GM18498 (cell line): Measurements from ENCODE around the gene GABBR2.
A peak's percentile ranks its signal among the peaks of the same experiment; 100 is the strongest.

Experiments
- ATAC-seq: cut with Tn5 transposase; IDR thresholded peaks from one replicate; pipeline ENCODE4 v1.9.1; 2021; ENCODE audit warnings: mild to moderate bottlenecking, moderate library complexity; ENCODE audit not compliant: unreplicated experiment

Gene GABBR2

GRCh38 chr9:98315551-98316060 lies 393.1 kb downstream of the GABBR2 start:
- ATAC-seq, result peak; percentile 74

DNA sequence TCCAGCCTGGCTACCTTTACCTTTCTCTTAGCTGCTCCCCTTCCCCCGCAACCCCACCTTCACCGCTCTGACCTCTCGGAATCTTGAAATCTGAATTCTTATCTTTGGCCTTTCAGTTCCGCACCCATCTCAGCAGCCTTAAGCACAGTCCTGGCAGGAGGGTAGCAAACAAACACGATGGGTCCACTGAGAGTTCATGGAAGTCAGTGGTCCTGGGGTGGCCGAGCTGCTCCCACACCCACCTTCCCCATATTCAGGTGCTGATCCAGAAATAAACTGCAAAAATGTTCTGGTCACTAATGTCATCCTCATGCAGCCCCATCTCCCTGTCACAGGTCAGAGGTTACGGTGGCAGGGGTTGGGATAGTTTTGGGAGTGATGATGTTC lies 393.7 kb downstream of the GABBR2 start:
- ATAC-seq, result no peak

- ATAC-seq, result no peak
These were observed 394.2 kb downstream of the GABBR2 start for GRCh38 chr9:98314381-98315066.

DNA sequence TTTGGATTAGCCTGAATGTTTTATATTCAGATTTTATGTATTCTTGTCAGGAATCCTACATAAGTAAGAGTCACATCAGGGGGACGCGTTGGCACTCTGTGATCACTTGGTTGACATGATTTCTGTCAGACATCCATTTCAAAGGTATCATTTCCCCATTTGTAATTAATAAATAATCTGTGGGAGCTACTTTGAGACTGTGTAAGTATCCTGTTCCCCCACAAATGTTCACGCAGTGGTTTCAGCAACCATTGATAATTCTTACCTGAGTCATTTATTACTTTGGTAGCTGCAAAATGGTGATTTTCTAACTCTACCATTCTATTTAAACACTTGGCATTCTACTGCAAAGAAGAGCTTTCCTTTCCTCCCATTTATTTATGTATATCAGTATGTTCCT lies 396.4 kb downstream of the GABBR2 start:
- ATAC-seq, result no peak

DNA sequence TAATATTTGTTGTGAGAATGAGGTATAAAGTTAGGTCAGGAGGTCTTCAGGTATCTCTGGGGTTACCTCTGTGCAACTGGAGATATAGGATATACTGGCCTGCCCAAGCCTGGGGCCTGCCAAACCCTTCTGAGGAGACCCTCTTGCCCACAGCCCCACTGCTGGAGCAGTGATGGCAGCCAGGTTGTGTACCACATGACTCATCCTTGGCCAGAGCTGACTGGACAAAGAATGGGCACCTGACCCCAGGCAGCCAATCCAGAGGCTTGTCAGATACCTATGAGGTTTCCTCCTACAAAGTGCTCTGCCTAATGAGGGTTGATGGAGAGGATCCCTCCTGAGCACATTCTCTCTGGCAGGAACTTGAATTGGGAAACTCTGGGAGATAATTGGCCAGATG lies 397.2 kb downstream of the GABBR2 start:
- ATAC-seq, result no peak

DNA sequence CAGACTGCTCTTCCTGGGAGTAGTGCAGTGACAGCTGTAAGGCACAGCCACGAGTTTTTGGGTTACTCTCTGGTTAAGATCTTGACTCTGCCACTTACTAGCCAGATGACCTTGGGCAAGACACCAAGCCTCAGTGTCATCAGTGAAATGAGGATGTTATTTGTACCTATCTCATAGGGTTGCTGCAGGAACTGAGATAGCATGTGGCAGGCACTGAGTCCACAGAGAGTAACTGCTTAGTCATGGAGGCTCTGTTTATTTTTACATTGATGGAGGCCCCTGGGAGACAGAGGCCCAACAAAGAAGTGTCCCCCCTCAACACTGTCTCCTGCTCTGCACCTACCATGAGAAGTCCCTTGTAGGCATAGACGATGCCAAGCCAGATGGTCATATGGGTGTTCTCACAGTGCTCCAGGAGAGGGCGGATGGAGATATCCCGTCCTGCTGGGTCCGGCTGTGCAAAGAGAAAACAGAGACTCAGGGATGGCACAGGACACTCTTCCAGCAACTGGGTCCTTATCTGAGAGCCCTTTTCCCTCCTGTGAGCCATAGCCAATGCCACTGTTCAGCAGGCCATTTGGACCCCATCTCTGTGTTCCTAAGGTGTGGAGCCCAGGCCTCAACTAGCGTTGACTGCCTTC lies 397.9 kb downstream of the GABBR2 start:
- no peak for ATAC-seq

DNA sequence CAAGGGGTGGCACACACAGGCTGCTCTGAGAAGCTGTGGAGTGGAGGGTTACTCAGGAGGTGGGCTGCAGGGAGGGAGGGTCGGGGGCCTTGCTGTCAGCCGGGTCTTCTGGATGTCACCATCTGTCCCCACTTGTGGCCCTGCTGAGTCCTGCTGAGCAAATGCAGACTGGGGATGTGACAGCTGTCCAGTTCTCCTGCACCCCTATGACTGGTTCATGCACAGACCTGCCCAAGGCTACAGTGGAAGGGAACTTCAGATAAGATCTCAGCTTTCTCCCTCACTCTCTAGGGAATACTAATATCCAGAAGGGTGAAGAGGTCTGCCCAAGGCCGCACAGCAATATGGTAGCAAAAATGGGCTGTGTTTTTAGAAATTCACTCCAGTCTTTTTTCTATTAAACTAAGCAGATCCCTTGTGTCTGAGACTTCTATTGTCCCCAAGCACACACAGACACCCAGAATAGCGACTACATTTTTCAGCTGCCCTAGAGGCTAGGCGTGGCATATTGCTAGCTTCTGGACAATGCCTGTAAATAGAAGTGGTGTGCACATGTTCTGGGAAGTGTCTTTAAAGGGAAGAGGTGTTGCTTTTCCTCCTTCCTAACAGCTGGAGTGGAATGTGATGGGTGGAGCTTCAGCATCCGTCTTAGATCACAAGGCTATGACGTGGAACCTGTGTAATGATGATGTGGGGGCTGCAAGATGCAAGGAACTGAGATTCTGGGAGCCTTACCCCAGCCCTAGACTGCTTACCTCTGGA lies 402.2 kb downstream of the GABBR2 start:
- no peak for ATAC-seq

DNA sequence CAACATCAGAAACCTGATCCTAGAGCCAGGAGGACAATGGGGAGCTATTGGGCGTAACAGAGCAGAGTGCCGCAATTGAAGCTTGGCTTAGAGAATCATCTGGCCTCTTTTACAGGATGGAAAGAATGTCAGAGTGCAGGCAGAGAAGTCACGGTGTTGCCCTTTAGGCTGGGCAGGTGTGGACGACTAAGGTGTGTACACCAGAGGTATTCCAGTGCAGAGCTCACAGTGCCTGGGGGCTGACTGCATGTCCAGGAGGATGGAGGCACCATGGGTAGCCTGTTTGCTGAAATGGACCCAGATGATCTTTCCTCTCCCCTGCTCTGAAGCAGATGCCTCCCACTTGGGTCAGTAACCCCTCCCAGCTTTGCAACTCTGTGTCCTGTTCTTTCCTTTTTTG lies 404.4 kb downstream of the GABBR2 start:
- ATAC-seq, result no peak

- no peak for ATAC-seq
These were observed 405.1 kb downstream of the GABBR2 start for GRCh38 chr9:98303633-98304125.

- ATAC-seq, result no peak
These were observed 405.6 kb downstream of the GABBR2 start for GRCh38 chr9:98302938-98303632.

- ATAC-seq, result no peak
These were observed 406.6 kb downstream of the GABBR2 start for GRCh38 chr9:98302150-98302549.

DNA sequence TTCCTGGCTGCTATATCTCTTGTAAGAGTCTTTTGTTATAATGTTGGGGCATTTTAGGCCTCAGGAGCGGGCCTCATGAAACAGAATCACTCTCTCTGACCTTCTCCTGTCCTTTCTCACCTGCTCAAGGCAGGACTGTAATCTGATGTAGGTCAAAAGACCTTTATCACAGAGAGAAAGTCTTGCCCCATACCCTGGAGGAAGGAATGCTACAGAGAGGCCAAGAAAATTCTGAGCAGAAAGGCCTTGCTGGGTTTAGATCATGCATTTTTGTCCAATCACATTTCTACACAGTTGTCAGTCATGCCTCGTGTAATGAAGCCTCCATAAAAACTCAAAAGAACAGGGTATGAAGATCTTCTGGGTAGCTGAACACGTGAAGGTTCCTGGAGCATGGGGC lies 408.1 kb downstream of the GABBR2 start:
- no peak for ATAC-seq

GRCh38 chr9:98298476-98298875 lies 410.3 kb downstream of the GABBR2 start:
- ATAC-seq, result no peak

- ATAC-seq, result no peak
These were observed 412.9 kb downstream of the GABBR2 start for GRCh38 chr9:98295824-98296223.

- ATAC-seq, result no peak
These were observed 416.9 kb downstream of the GABBR2 start for GRCh38 chr9:98291820-98292219.

DNA sequence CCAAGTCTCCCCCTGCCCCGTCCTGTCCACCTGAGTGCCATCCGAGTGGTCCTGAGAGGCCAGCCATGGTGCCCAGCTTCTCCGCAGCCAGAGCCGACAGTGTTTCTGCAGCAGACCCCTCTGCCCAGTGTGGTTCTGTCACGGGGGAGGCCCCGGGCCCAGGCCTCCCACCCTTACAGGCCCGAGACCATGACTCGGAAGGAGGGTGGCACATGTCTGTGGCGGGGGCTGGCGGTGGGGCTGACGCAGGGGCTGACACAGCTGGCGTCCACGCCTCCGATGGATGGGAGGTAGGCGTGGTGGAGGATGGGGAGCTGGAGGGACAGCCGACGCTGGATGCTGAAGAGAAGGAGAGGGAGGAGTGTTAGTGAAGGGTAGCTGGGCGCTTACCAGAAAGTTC lies 418.3 kb downstream of the GABBR2 start:
- no peak for ATAC-seq

DNA sequence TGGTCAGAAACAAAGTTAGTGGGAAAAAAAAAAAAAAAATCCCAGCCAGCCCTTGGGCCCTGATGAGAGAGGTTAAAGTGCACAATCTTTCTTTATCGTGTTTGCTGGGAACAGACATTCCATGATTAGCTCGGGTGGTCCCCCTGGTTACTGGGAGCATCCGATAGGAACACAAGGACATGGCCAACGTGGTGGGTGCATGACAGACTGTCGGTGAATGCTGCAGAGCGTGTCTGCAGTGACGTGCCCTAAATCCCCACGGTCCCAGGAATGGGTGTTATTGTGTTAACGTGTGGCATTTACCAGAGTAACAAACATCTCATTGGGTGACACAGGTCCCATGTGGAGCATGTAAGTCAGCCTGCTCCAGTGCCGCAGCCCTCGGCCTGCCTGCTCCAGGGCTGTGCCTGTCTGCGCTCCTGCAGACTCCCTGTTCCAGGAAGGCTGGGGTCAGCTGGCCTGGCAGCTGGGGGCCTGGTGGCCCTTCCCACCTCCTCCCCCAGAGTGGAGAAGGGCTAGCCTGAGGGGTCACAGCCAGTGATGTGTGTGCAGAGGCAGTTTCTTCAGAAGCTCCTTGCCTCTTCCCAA lies 419.0 kb downstream of the GABBR2 start:
- ATAC-seq, result no peak

- no peak for ATAC-seq
These were observed 419.9 kb downstream of the GABBR2 start for GRCh38 chr9:98288881-98289280.

DNA sequence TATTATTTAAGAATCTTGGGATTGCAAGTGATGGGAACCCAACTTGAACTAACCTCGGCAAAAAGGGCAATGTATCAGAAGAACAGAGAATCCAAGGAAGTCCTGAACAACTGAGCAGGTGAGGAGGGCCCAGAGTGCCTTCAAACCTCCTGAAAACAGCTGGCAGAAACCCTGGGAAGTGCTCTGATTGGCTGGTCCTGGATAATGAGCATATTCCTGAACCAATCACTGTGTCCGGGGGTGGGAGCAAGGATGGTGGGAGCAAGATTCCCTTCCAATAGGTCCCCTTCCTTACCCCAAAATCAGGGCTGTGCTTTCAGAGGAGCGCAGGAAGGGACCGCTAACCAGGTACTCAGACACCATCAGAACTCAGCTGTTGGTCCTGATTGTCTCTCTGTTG lies 421.4 kb downstream of the GABBR2 start:
- ATAC-seq, result no peak

DNA sequence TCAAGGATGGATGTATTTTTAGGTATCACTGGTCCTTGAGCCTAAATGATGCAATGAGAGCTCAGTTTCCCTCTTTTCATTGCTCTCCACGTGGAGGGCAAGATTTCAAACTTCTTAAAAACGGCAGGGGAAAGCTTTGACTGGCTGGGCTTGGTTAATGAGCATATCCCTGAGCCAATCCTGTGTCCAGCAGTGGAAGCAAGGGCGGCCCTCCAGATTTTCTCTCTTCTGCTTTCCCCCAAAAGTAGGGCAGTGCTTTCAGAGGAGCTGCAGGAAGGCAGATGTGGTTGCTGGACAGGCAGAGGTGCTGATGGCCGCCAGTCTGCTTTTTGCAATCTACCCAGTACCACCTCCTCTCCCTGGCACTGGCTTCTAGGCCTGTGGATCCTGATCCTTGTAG lies 423.3 kb downstream of the GABBR2 start:
- ATAC-seq, result no peak

DNA sequence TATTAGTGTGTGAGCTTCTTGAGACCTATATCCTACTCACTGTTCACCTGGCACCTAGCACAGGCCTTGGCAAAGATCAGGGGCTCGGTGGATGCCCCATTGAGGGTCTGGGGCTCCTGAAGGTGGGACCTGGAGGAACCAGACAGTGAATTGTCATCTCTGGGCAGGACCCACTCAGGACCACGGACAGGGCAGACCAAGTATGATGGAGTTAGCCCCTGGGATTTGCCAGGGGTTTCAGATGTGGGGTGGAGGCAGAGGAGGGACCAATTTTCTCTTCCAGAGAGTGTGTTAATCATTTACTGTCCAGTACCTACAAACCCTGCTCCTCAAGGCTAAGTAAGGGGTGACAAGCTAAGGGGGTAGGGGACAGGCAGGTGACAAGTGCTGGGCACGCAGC lies 424.0 kb downstream of the GABBR2 start:
- no peak for ATAC-seq
